Activated effector memory CD4-positive, alpha-beta T cell treated with anti-CD3 and anti-CD28 coated beads, Interleukin-2, amount 50 U/mL, for 16 hours (primary cell): Measurements from ENCODE around the gene PRSS33.

Source experiments
- DNase-seq: peaks from one replicate; pipeline ENCODE4 v3.0.0-alpha.2; 2020

The PRSS33 gene

DNA sequence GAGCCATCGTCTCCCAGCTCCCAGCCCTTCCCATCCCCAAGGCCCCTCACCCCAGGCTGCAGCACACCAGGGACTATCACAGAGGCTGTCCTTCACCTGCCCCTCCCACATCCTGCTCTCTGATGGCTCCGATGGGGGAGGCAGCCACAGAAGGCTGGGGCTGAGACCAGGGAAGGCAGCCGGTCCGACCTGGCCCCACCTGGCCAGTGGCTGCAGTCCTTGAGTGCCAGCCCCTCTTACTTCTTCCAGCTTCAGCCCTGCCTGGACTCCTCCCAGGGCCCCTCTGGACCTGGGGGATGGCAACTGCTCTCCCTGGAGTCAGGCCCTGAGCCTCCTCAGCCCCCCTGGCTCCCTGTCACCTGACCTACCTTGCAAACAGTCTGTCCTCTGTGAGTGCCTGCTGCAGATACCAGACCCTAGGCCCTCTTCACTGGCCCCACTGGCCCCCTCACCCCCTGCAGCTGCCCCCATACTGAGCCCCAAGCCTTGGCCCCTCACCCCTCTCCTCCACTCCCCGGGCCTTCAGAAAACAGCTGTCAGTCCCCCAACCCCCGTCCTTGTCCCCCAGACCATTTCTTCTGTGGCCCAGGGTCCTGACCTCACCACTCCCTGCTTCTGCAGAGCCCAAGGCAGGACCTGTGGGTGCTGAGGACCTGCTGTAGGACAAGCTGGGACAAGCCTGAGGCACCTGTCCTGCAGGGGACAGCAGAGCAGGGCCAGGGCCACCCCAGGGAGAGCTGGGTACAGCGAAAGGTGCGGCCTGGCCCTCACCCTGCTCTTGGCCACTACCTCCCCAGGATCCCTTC, 47.5 kb downstream of the PRSS33 start:
- no peak for DNase-seq

DNA sequence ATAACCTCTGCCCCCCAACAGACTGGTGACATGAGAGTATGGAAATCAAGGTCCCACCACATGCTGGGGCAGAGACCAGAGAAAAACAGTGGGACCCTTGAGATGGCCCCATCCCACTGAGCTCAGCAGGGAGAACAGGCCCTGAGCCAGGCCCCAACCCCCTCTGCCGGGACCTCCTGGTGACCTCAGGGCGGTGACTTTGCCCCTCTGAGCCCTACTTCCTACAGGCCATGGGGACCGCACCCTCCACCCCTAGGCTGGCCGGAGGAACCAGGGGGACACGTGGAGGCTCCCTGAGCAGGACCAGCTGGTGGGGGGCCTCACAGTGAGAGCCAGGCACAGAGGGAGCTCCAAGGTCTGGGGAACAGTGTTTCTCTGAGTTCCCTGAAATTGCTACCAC, 48.7 kb downstream of the PRSS33 start:
- DNase-seq = no peak

DNA sequence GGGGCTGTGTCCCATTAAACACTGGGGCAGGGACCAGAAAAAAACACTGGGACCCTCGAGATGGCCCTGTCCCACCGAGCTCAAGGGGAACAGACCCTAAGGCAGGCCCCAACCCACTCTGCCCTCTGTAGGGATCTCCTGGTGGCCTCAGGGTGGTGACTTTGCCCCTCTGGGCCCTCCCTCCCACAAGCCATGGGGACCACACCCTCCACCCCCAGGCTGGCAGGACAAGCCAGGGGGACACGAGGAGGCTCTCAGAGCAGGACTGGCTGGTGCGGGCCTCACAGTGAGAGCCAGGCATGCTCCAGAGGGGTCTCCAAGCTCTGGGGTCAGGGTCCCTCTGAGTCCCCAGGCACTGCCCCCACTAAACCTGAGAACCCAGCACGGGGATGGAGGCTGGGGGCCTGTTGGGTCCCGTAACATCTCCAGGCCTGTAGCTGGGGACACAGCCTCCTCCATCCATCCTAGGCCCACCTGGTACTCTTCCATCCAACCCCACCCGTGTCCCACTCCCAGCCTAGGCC, 49.4 kb downstream of the PRSS33 start:
- DNase-seq = no peak

DNA sequence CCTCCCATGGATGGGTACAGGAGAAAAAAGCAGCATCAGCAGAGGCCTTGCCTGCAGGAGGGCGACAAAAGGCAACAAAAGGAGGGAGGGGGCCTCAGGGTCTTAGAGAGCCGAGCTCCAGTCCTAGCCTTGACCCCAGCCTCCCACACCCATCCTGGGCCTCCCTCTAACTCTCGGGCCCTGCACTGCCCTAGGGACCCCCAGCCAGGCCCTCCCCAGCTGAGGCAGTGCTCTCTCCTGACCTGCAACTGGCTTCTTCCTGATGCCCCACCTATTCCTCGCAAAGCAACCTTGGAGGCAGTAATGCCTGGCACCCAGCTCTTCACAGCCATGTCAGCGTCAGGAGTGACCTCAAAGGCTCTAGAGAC, 50.1 kb downstream of the PRSS33 start:
- DNase-seq = no peak

DNA sequence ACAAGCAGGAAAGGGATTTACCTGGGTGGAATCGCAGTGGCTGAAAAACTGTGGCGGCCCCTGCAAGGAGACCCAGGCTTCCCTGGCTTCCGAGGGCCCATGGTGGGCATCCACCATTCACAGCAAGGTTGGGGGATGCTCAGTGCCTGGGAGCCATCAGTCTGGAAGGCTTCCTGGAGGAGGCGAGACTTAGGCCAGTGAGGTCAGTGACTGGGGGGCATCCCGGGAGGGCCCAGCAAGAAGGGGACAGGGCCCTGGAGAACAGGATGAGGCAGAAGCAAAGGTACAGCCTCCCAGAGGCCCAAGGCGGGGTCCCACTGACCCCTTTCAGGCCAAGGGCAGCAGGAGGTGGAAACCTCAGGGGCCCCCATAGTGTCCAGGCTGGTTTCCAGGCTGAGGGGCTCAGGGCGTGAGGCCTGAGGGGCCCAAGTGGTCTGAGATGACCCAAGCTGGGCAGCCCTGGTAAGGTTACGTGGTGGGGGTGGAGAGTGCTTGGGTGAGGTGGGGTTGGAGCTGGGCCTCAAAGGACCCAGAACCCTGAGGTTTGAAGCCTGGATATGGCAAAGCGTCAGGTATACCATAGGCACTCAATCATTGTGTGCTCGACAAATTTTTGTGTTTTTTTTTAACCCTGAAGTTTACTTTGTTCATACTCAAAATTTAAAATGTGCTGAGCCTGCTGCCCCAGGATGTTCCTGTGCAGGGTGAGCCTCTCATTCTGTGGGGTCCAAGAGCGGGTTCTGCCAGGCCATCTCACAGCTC, 50.7 kb downstream of the PRSS33 start:
- DNase-seq = no peak

DNA sequence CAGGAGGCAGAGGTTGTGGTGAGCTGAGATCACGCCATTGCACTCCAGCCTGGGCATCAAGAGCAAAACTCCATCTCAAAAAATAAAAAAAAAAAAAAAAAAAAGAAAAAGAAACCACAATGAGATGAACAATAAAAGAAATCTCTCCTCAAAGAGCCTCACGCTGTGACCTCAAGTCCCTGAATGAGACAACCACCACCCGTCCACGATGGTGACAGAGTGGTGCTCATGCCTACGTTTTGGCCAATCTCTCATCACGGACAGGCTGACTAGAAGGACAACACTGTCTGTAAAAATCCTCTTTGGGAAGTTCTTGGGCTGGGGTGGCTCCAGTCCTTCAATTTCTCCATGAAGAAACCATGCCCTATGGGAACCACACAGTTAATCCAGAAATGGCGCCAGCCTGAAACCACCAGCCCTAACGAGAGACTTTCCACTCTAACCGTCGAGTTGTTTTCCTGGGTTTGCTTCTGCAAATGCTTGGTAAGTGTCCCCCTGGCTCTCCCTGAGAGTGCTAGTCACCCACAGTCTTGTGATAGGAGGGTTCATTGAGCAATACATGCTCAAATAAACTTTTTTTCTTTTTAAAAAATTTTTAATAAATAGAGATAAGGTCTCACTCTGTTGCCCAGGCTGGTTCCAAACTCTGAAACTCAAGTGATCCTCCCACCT, 52.4 kb downstream of the PRSS33 start:
- DNase-seq = no peak
